WTC11 (cell line): ENCODE data around the gene CGREF1. TPM values are rescaled to one million over a fixed set of nuclear protein-coding genes. Genes with fewer than 3 reads are reported as not detected.

ENCODE experiments used
- ATAC-seq: fragments of 200-7000 bp; cut with Tn5 transposase; 2 replicates; pipeline ENCODE4 v1.10.0; 2021; ENCODE audit warnings: mild to moderate bottlenecking, moderate library complexity
- CTCF ChIA-PET: fragments of 300-600 bp; sonication (Branson Sonifier 250); formaldehyde crosslinking; loops from one replicate; lab custom pipeline; 2021; ENCODE audit warnings: antibody characterized with exemption; lab: Charles Lee
- POLR2A ChIA-PET: fragments of 350-600 bp; sonication (Branson Sonifier 250); formaldehyde crosslinking; loops from one replicate; lab custom pipeline; 2021; ENCODE audit warnings: antibody characterized with exemption; lab: Charles Lee
- DNase-seq: peaks from one replicate; pipeline ENCODE4 v3.0.0; 2021; ENCODE audit warnings: low spot score
- H3K27ac Mint-ChIP-seq: 2 replicates; pipeline ENCODE4 v1.8.0; 2021; ENCODE audit warnings: mixed read lengths
- H3K27me3 Mint-ChIP-seq: 2 replicates; pipeline ENCODE4 v1.8.0; 2021; ENCODE audit warnings: low read depth, mild to moderate bottlenecking, moderate library complexity, mixed read lengths
- H3K36me3 Mint-ChIP-seq: 2 replicates; pipeline ENCODE4 v1.8.0; 2021; ENCODE audit warnings: mixed read lengths
- H3K4me1 Mint-ChIP-seq: 2 replicates; pipeline ENCODE4 v1.8.0; 2022; ENCODE audit warnings: mixed read lengths
- H3K4me3 Mint-ChIP-seq: 2 replicates; pipeline ENCODE4 v1.8.0; 2021; ENCODE audit warnings: mild to moderate bottlenecking, moderate library complexity, mixed read lengths
- H3K9me3 Mint-ChIP-seq: 2 replicates; pipeline ENCODE4 v1.8.0; 2021; ENCODE audit warnings: mixed read lengths
- EMX1 ChIP-seq: fragments of 250-450 bp; sonication (Bioruptor Pico); IDR thresholded peaks from 2 replicates; pipeline ENCODE4 v1.8.0; 2021; ENCODE audit warnings: mild to moderate bottlenecking
- FOXJ3 ChIP-seq: sonication (generic); formaldehyde crosslinking; IDR thresholded peaks from 2 replicates; pipeline ENCODE4 v1.9.0; 2021; ENCODE audit warnings: missing genetic modification reagents, mild to moderate bottlenecking, borderline replicate concordance
- FOXK1 ChIP-seq: sonication (generic); formaldehyde crosslinking; IDR thresholded peaks from 2 replicates; pipeline ENCODE4 v1.8.0; 2022; ENCODE audit warnings: mild to moderate bottlenecking, moderate library complexity, missing genetic modification reagents
- GRHL2 ChIP-seq: fragments of 250-450 bp; sonication (Bioruptor Pico); IDR thresholded peaks from 2 replicates; pipeline ENCODE4 v1.8.0; 2022; ENCODE audit warnings: mild to moderate bottlenecking, moderate library complexity; ENCODE audit not compliant: insufficient replicate concordance, severe bottlenecking
- JUN ChIP-seq: sonication (generic); formaldehyde crosslinking; IDR thresholded peaks from 2 replicates; pipeline ENCODE4 v1.8.0; 2023; ENCODE audit warnings: mild to moderate bottlenecking, missing genetic modification reagents
- NFATC4 ChIP-seq: fragments of 250-450 bp; sonication (Bioruptor Pico); IDR thresholded peaks from 2 replicates; pipeline ENCODE4 v1.9.0; 2021; ENCODE audit warnings: mild to moderate bottlenecking
- OVOL2 ChIP-seq: fragments of 250-450 bp; sonication (Bioruptor Pico); IDR thresholded peaks from 2 replicates; pipeline ENCODE4 v1.9.0; 2021; ENCODE audit warnings: mild to moderate bottlenecking, borderline replicate concordance
- SMAD4 ChIP-seq: sonication (generic); formaldehyde crosslinking; IDR thresholded peaks from 2 replicates; pipeline ENCODE4 v1.8.0; 2022; ENCODE audit warnings: mild to moderate bottlenecking, missing genetic modification reagents
- ZBTB21 ChIP-seq: sonication (generic); formaldehyde crosslinking; IDR thresholded peaks from 2 replicates; pipeline ENCODE4 v1.8.1; 2023; ENCODE audit warnings: mild to moderate bottlenecking, missing genetic modification reagents, borderline replicate concordance
- ZNF281 ChIP-seq: sonication (generic); formaldehyde crosslinking; IDR thresholded peaks from 2 replicates; pipeline ENCODE4 v1.8.0; 2023; ENCODE audit warnings: mild to moderate bottlenecking, missing genetic modification reagents
- ZNF317 ChIP-seq: sonication (generic); formaldehyde crosslinking; IDR thresholded peaks from 2 replicates; pipeline ENCODE4 v1.8.1; 2023; ENCODE audit warnings: low read depth, mild to moderate bottlenecking, moderate library complexity, missing genetic modification reagents, borderline replicate concordance
- total RNA-seq: library from RNA; stranded (reverse); gene quantifications from 3 replicates; pipeline ENCODE4 v1.2.3, GENCODE V29; 2021
- TF ChIP-seq, protein P1 (sequence below): sonication (generic); formaldehyde crosslinking; IDR thresholded peaks from 2 replicates; pipeline ENCODE4 v1.8.1; 2022; ENCODE audit warnings: mild to moderate bottlenecking, moderate library complexity, missing genetic modification reagents
- TF ChIP-seq, protein P2 (sequence below): sonication (generic); formaldehyde crosslinking; IDR thresholded peaks from 2 replicates; pipeline ENCODE4 v1.8.1; 2023; ENCODE audit warnings: mild to moderate bottlenecking, missing genetic modification reagents, moderate library complexity
- TF ChIP-seq, protein P3 (sequence below): sonication (generic); formaldehyde crosslinking; IDR thresholded peaks from 2 replicates; pipeline ENCODE4 v1.8.1; 2023; ENCODE audit warnings: mild to moderate bottlenecking, missing genetic modification reagents, borderline replicate concordance
- TF ChIP-seq, protein P4 (sequence below): sonication (generic); formaldehyde crosslinking; IDR thresholded peaks from 2 replicates; pipeline ENCODE4 v1.8.1; 2023; ENCODE audit warnings: mild to moderate bottlenecking, missing genetic modification reagents
- TF ChIP-seq, protein P5 (sequence below): fragments of 250-450 bp; sonication (Bioruptor Pico); IDR thresholded peaks from 2 replicates; pipeline ENCODE4 v1.9.0; 2021; ENCODE audit warnings: mild to moderate bottlenecking

The CGREF1 gene
- total RNA-seq, 1 experiment from 2014 or later, result 3.5 TPM

DNA sequence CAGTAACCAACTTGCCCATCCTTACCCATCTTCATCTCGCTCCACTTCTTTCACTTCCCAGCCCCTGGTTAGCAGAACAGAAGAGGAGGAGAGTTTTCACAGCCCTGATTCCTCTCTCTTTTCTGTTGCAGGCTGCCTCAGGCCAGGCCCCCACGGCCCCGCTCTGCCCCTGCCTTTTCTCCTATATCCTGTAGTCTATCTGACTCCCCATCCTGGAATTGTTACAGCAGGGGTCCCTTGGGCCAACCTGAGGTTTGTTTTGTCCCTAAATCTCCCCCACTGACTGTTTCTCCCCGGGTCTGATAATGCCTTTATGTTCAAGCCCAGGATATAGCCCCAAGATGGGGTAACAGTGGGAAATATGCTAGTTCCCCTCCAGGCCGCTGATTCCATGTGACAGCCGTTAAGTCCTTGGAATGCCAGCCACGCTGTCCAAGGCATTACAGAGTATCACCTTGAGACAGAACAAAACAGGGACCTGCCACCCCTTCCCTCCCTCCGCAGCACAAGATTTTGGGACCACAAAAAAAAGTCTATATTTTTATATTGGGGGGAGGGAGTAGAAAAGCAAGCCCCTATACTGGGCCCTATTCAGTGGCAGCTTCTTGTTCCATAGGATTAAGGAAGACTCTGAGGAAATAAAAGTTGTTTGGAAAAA, 48.8 kb downstream of the CGREF1 start:
- TF ChIP-seq JUN (CRISPR knock-in tag), result no peak
- no peak for TF ChIP-seq ZNF317 (CRISPR knock-in tag)
- no peak for TF ChIP-seq NFATC4 (CRISPR knock-in tag)
- TF ChIP-seq FOXJ3 (CRISPR knock-in tag), result no peak
- TF ChIP-seq, protein P1, sequence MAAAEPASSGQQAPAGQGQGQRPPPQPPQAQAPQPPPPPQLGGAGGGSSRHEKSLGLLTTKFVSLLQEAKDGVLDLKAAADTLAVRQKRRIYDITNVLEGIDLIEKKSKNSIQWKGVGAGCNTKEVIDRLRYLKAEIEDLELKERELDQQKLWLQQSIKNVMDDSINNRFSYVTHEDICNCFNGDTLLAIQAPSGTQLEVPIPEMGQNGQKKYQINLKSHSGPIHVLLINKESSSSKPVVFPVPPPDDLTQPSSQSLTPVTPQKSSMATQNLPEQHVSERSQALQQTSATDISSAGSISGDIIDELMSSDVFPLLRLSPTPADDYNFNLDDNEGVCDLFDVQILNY (CRISPR knock-in tag), result no peak
- TF ChIP-seq FOXK1, result no peak
- TF ChIP-seq, protein P2, sequence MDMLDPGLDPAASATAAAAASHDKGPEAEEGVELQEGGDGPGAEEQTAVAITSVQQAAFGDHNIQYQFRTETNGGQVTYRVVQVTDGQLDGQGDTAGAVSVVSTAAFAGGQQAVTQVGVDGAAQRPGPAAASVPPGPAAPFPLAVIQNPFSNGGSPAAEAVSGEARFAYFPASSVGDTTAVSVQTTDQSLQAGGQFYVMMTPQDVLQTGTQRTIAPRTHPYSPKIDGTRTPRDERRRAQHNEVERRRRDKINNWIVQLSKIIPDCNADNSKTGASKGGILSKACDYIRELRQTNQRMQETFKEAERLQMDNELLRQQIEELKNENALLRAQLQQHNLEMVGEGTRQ, result no peak
- TF ChIP-seq ZNF281, result no peak
- no peak for TF ChIP-seq ZBTB21 (CRISPR knock-in tag)
- no peak for TF ChIP-seq EMX1
- no peak for TF ChIP-seq GRHL2 (CRISPR knock-in tag)
- TF ChIP-seq SMAD4, result no peak
- TF ChIP-seq, protein P3, sequence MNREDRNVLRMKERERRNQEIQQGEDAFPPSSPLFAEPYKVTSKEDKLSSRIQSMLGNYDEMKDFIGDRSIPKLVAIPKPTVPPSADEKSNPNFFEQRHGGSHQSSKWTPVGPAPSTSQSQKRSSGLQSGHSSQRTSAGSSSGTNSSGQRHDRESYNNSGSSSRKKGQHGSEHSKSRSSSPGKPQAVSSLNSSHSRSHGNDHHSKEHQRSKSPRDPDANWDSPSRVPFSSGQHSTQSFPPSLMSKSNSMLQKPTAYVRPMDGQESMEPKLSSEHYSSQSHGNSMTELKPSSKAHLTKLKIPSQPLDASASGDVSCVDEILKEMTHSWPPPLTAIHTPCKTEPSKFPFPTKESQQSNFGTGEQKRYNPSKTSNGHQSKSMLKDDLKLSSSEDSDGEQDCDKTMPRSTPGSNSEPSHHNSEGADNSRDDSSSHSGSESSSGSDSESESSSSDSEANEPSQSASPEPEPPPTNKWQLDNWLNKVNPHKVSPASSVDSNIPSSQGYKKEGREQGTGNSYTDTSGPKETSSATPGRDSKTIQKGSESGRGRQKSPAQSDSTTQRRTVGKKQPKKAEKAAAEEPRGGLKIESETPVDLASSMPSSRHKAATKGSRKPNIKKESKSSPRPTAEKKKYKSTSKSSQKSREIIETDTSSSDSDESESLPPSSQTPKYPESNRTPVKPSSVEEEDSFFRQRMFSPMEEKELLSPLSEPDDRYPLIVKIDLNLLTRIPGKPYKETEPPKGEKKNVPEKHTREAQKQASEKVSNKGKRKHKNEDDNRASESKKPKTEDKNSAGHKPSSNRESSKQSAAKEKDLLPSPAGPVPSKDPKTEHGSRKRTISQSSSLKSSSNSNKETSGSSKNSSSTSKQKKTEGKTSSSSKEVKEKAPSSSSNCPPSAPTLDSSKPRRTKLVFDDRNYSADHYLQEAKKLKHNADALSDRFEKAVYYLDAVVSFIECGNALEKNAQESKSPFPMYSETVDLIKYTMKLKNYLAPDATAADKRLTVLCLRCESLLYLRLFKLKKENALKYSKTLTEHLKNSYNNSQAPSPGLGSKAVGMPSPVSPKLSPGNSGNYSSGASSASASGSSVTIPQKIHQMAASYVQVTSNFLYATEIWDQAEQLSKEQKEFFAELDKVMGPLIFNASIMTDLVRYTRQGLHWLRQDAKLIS (CRISPR knock-in tag), result no peak
- no peak for TF ChIP-seq OVOL2 (CRISPR knock-in tag)

DNA sequence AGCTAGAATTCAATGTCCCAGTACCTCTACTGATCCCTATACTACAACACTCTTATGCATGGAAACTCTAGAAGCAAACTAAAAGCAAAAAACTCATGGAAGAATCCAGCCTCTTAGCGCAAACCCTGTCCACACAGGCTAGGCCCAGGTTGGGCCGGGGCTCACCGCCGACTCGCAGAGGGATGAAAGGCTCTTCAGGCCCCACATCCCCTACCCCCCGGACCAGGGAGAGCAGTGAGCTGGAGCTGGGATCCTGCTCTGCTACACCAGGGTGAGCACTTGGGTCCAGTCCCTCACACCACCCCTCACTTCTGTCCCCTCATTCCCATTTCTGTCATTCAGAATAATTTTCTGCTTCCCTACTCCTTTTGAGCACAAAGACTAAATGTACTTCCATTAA, 49.5 kb downstream of the CGREF1 start:
- no peak for ATAC-seq

More for the DNA sequence above, 48.8 kb downstream of the CGREF1 start:
- DNase-seq (no peak), ATAC-seq (no peak)
- Mint-ChIP-seq H3K36me3 (peaks cover 36% of the 10 kb centered on the region), H3K27me3 (no peaks in the 10 kb centered on the region; the same call in 1 of the 2 replicates), H3K9me3 (no peaks in the 10 kb centered on the region), H3K27ac (no peak overlapping the region), H3K4me3 (peak overlapping the region; percentile 98), H3K4me1 (peaks cover 11% of the 10 kb centered on the region)
- CTCF ChIA-PET, result interaction anchor here (3.4 kb wide), 1 partner anchor 19 kb away, joined by 17 read pairs; the partner anchor contains the start of gene AGBL5
- POLR2A ChIA-PET, result no interaction called here

More for the DNA sequence above, 49.5 kb downstream of the CGREF1 start:
- CTCF ChIA-PET, result no interaction called here
- peaks cover 11% of the 10 kb centered on the region for H3K4me1 Mint-ChIP-seq
- TF ChIP-seq, protein P4, sequence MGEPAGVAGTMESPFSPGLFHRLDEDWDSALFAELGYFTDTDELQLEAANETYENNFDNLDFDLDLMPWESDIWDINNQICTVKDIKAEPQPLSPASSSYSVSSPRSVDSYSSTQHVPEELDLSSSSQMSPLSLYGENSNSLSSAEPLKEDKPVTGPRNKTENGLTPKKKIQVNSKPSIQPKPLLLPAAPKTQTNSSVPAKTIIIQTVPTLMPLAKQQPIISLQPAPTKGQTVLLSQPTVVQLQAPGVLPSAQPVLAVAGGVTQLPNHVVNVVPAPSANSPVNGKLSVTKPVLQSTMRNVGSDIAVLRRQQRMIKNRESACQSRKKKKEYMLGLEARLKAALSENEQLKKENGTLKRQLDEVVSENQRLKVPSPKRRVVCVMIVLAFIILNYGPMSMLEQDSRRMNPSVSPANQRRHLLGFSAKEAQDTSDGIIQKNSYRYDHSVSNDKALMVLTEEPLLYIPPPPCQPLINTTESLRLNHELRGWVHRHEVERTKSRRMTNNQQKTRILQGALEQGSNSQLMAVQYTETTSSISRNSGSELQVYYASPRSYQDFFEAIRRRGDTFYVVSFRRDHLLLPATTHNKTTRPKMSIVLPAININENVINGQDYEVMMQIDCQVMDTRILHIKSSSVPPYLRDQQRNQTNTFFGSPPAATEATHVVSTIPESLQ (CRISPR knock-in tag), result no peak
- TF ChIP-seq ZNF281 (no peak), FOXK1 (no peak)
- TF ChIP-seq, protein P5, sequence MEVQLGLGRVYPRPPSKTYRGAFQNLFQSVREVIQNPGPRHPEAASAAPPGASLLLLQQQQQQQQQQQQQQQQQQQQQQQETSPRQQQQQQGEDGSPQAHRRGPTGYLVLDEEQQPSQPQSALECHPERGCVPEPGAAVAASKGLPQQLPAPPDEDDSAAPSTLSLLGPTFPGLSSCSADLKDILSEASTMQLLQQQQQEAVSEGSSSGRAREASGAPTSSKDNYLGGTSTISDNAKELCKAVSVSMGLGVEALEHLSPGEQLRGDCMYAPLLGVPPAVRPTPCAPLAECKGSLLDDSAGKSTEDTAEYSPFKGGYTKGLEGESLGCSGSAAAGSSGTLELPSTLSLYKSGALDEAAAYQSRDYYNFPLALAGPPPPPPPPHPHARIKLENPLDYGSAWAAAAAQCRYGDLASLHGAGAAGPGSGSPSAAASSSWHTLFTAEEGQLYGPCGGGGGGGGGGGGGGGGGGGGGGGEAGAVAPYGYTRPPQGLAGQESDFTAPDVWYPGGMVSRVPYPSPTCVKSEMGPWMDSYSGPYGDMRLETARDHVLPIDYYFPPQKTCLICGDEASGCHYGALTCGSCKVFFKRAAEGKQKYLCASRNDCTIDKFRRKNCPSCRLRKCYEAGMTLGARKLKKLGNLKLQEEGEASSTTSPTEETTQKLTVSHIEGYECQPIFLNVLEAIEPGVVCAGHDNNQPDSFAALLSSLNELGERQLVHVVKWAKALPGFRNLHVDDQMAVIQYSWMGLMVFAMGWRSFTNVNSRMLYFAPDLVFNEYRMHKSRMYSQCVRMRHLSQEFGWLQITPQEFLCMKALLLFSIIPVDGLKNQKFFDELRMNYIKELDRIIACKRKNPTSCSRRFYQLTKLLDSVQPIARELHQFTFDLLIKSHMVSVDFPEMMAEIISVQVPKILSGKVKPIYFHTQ (CRISPR knock-in tag), result no peak
- TF ChIP-seq, all 79 proteins: peak for 0
- no peaks in the 10 kb centered on the region for H3K9me3 Mint-ChIP-seq
- H3K36me3 Mint-ChIP-seq, result peaks cover 36% of the 10 kb centered on the region
- DNase-seq, result no peak
- POLR2A ChIA-PET, result interaction anchor here (1.5 kb wide), 1 partner anchor 18 kb away, joined by 3 read pairs; the partner anchor contains the start of gene AGBL5
- no peak overlapping the region; the same call in none of the 2 replicates for H3K4me3 Mint-ChIP-seq
- H3K27ac Mint-ChIP-seq, result no peak overlapping the region; the same call in 1 of the 2 replicates
- H3K27me3 Mint-ChIP-seq, result no peaks in the 10 kb centered on the region; the same call in 1 of the 2 replicates
